MM.1S (cell line): ENCODE measurements around the gene METTL1.

ENCODE experiments used
- DNase-seq: peaks from one replicate; pipeline ENCODE4 v3.0.0-alpha.2; 2015
- H2AFZ ChIP-seq: fragments of 300-600 bp; sonication (generic); 2 replicates; pipeline ENCODE4 v1.6.0; 2016; ENCODE audit warnings: antibody characterized with exemption, low read length
- H3F3A ChIP-seq: fragments of 300-600 bp; sonication (generic); 2 replicates; pipeline ENCODE4 v1.6.1; 2016; ENCODE audit warnings: mild to moderate bottlenecking, antibody characterized with exemption, low read length, moderate library complexity, mixed read lengths; ENCODE audit not compliant: insufficient read depth
- H3K27ac ChIP-seq: fragments of 300-600 bp; sonication (generic); 2 replicates; pipeline ENCODE4 v1.5.1; 2016; ENCODE audit warnings: mild to moderate bottlenecking, low read length
- H3K27me3 ChIP-seq: fragments of 300-600 bp; sonication (generic); replicated peaks from 2 replicates; pipeline ENCODE4 v1.6.0; 2016; ENCODE audit warnings: low read length; ENCODE audit not compliant: insufficient read depth
- H3K36me3 ChIP-seq: fragments of 300-600 bp; sonication (generic); replicated peaks from 2 replicates; pipeline ENCODE4 v1.6.1; 2016; ENCODE audit warnings: mild to moderate bottlenecking, low read length, mixed read lengths; ENCODE audit not compliant: insufficient read depth
- H3K4me1 ChIP-seq: fragments of 300-600 bp; sonication (generic); 2 replicates; pipeline ENCODE4 v1.6.1; 2016; ENCODE audit warnings: low read length, mixed read lengths
- H3K4me2 ChIP-seq: fragments of 300-600 bp; sonication (generic); 2 replicates; pipeline ENCODE4 v1.6.0; 2016; ENCODE audit warnings: low read depth, low read length
- H3K4me3 ChIP-seq: fragments of 300-600 bp; sonication (generic); 2 replicates; pipeline ENCODE4 v1.5.1; 2016; ENCODE audit warnings: low read length, mixed read lengths
- H3K79me2 ChIP-seq: fragments of 300-600 bp; sonication (generic); 2 replicates; pipeline ENCODE4 v1.6.1; 2016; ENCODE audit warnings: mixed run types, low read length, mixed read lengths
- H3K9ac ChIP-seq: fragments of 300-600 bp; sonication (generic); 2 replicates; pipeline ENCODE4 v1.6.1; 2016; ENCODE audit warnings: low read length, mixed read lengths
- H3K9me2 ChIP-seq: fragments of 300-600 bp; sonication (generic); replicated peaks from 2 replicates; pipeline ENCODE4 v1.6.1; 2016; ENCODE audit warnings: mild to moderate bottlenecking, low read length, mixed read lengths; ENCODE audit not compliant: insufficient read depth
- H3K9me3 ChIP-seq: fragments of 300-600 bp; sonication (generic); replicated peaks from 2 replicates; pipeline ENCODE4 v1.6.1; 2016; ENCODE audit warnings: mild to moderate bottlenecking, low read length, mixed read lengths; ENCODE audit not compliant: insufficient read depth
- H4K20me1 ChIP-seq: fragments of 300-600 bp; sonication (generic); 2 replicates; pipeline ENCODE4 v1.6.1; 2016; ENCODE audit warnings: mild to moderate bottlenecking, low read length, moderate library complexity, mixed read lengths; ENCODE audit not compliant: insufficient read depth
- CTCF ChIP-seq: fragments of 300-600 bp; sonication (generic); IDR thresholded peaks from 2 replicates; pipeline ENCODE4 v1.5.1; 2016; ENCODE audit warnings: antibody characterized with exemption, low read length, mixed read lengths
- EZH2 ChIP-seq: fragments of 300-600 bp; sonication (generic); optimal IDR thresholded peaks from 2 replicates; pipeline ENCODE3; 2017; ENCODE audit warnings: low read depth, mild to moderate bottlenecking, antibody characterized with exemption, low read length, mixed read lengths
- EZH2phosphoT487 ChIP-seq: fragments of 300-600 bp; sonication (generic); IDR thresholded peaks from 2 replicates; pipeline ENCODE4 v1.6.1; 2018; ENCODE audit warnings: antibody characterized with exemption, low read length

The METTL1 gene

GRCh38 chr12:57758552-57759359 is 13.1 kb downstream of the METTL1 start:
- TF ChIP-seq EZH2, result no peak

GRCh38 chr12:57757771-57758170 is 14.1 kb downstream of the METTL1 start:
- Histone ChIP-seq H3K4me2 (no peak overlapping the region), H3K9me3 (no peaks in the 10 kb centered on the region), H3K9ac (no peak overlapping the region), H3K27me3 (no peaks in the 10 kb centered on the region), H3K79me2 (peaks cover 9% of the 10 kb centered on the region; the same call in 1 of the 2 replicates), H3K27ac (no peak overlapping the region), H4K20me1 (no peaks in the 10 kb centered on the region), H2AFZ (no peak overlapping the region), H3K4me3 (no peak overlapping the region), H3F3A (peaks cover 22% of the 10 kb centered on the region), H3K36me3 (no peaks in the 10 kb centered on the region), H3K9me2 (no peaks in the 10 kb centered on the region), H3K4me1 (peaks cover 22% of the 10 kb centered on the region)
- TF ChIP-seq EZH2phosphoT487 (no peak), CTCF (no peak), EZH2 (no peak)
- DNase-seq, result no peak

More at GRCh38 chr12:57758552-57759359, 13.1 kb downstream of the METTL1 start:
- H3K4me1 ChIP-seq, result peaks cover 12% of the 10 kb centered on the region
- no peak overlapping the region for H3K27ac ChIP-seq
- H3K27me3 ChIP-seq, result no peaks in the 10 kb centered on the region
- no peaks in the 10 kb centered on the region for H3K9me2 ChIP-seq
- H2AFZ ChIP-seq, result no peak overlapping the region
- peaks cover 9% of the 10 kb centered on the region; the same call in 1 of the 2 replicates for H3K79me2 ChIP-seq
- H3F3A ChIP-seq, result peaks cover 18% of the 10 kb centered on the region
- no peak overlapping the region for H3K4me3 ChIP-seq
- H3K4me2 ChIP-seq, result no peak overlapping the region
- DNase-seq, result no peak
- H3K9ac ChIP-seq, result no peak overlapping the region
- H3K36me3 ChIP-seq, result no peaks in the 10 kb centered on the region
- no peaks in the 10 kb centered on the region for H3K9me3 ChIP-seq
- no peaks in the 10 kb centered on the region for H4K20me1 ChIP-seq

DNA sequence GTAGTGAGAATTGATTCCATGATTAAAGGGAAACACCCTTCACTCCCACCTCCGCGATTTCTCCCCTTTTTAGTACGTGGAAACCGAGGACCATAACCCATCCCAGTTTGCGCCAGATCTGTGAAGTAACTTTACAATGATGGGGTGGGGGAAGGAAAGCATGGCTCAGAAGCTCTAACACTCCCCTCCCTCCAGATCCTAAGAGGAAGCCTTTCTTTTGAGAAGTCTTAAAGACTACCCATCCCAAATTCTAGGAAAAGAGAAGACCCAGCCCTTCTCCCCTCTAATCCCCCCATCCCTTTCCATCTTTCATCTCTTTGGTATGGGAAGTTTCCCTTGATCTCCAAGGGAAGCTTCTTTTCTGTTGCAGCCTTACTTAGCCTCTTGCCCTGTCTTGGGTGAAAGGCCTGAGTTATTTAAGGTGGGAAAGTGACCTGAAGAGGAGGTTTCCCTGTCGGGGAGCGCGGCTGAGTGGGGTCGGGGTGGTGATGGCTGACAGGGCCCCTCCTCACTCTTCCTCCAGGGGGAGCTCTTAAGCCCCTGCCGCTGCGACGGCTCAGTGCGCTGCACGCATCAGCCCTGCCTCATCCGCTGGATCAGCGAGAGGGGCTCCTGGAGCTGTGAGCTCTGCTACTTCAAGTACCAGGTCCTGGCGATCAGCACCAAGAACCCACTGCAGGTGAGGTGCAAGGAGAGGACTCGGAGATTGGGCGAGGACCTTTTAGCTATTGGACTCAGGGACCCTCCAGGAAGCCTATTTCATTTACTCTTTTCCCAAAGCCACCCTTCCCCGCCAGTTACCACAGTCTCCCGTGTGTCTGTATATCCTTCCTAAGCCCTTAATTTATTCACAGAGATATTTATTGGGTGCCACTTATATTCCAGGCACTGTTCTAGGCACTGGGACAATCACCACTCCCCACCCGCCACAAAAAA is 15.2 kb downstream of the METTL1 start:
- H3K4me3 ChIP-seq, result peak overlapping the region; percentile 73

More for the DNA sequence above, 15.2 kb downstream of the METTL1 start:
- Histone ChIP-seq H3K27ac (peak overlapping the region; percentile 65; the same call in 1 of the 2 replicates), H3K4me1 (peaks cover 24% of the 10 kb centered on the region), H3K4me2 (peak overlapping the region; percentile 96), H3K79me2 (peaks cover 14% of the 10 kb centered on the region), H3K9me3 (no peaks in the 10 kb centered on the region), H2AFZ (peak overlapping the region; percentile 60; the same call in 1 of the 2 replicates), H3K27me3 (no peaks in the 10 kb centered on the region), H3K36me3 (no peaks in the 10 kb centered on the region), H3K9me2 (no peaks in the 10 kb centered on the region), H3F3A (peaks cover 23% of the 10 kb centered on the region), H4K20me1 (no peaks in the 10 kb centered on the region), H3K9ac (peak overlapping the region; percentile 64; the same call in 1 of the 2 replicates)
- no peak for TF ChIP-seq EZH2phosphoT487
- peak; percentile 87 for TF ChIP-seq CTCF
- peak; percentile 63 for DNase-seq
